ENCODE measurements around the gene ABL1.
"Not testable (repeated sequence)": the region's sequence is repeated elsewhere in the genome, so short reads cannot be mapped to it uniquely, and the experiment has no call there.

Gene ABL1

GRCh38 chr9:130794923-130795495, 40.0 kb upstream of the ABL1 start:
- H3K9ac ChIP-seq (ENCODE audit: low read length): no peak overlapping the region

GRCh38 chr9:130803116-130803515, 31.9 kb upstream of the ABL1 start:
- not testable (repeated sequence) for H3K36me3 ChIP-seq (ENCODE audit: insufficient read depth, low read length); H2AFZ ChIP-seq (ENCODE audit: low read length); H3K4me2 ChIP-seq (ENCODE audit: low read length); H3K4me3 ChIP-seq (ENCODE audit: low read depth, low read length, poor library complexity, severe bottlenecking); H4K20me1 ChIP-seq (ENCODE audit: insufficient read depth, low read length); H3K9ac ChIP-seq (ENCODE audit: low read length); H3K9me3 ChIP-seq (ENCODE audit: low read length); H3F3A ChIP-seq (ENCODE audit: insufficient read depth, low read length); H3K79me2 ChIP-seq (ENCODE audit: insufficient read depth, low read length); H3K27me3 ChIP-seq (ENCODE audit: insufficient read depth, low read length); H3K27ac ChIP-seq (ENCODE audit: low read depth, low read length, poor library complexity, severe bottlenecking); H3K4me1 ChIP-seq (ENCODE audit: insufficient read depth, low read length, severe bottlenecking); H3K9me2 ChIP-seq (ENCODE audit: low read depth, low read length)

More at GRCh38 chr9:130794923-130795495, 40.0 kb upstream of the ABL1 start:
- Histone ChIP-seq H3K9me2 (ENCODE audit: low read depth, low read length) (no peaks in the 10 kb centered on the region), H3K79me2 (ENCODE audit: insufficient read depth, low read length) (no peaks in the 10 kb centered on the region), H3K9me3 (ENCODE audit: low read length) (no peaks in the 10 kb centered on the region; the same call in 1 of the 2 replicates), H3K4me1 (ENCODE audit: insufficient read depth, low read length, severe bottlenecking) (no peaks in the 10 kb centered on the region), H3K27ac (ENCODE audit: low read depth, low read length, poor library complexity, severe bottlenecking) (no peak overlapping the region), H4K20me1 (ENCODE audit: insufficient read depth, low read length) (0 out of 2 replicates have a peak, but pooled peaks cover 3% of the 10 kb centered on the region), H3K36me3 (ENCODE audit: insufficient read depth, low read length) (no peaks in the 10 kb centered on the region; the same call in 1 of the 2 replicates), H2AFZ (ENCODE audit: low read length) (no peak overlapping the region), H3F3A (ENCODE audit: insufficient read depth, low read length) (no peaks in the 10 kb centered on the region), H3K4me3 (ENCODE audit: low read depth, low read length, poor library complexity, severe bottlenecking) (no peak overlapping the region), H3K4me2 (ENCODE audit: low read length) (no peak overlapping the region), H3K27me3 (ENCODE audit: insufficient read depth, low read length) (no peaks in the 10 kb centered on the region)
- no peak for TF ChIP-seq EZH2 (IDR thresholded peaks at IDR 0.05; ENCODE audit: borderline replicate concordance, low read length)
- TF ChIP-seq CTCF (IDR thresholded peaks at IDR 0.05; ENCODE audit: low read length): no peak

- Histone ChIP-seq H3K36me3 (ENCODE audit: insufficient read depth, low read length) (no peaks in the 10 kb centered on the region), H3K9ac (ENCODE audit: low read length) (no peak overlapping the region), H3K4me3 (ENCODE audit: low read depth, low read length, poor library complexity, severe bottlenecking) (no peak overlapping the region), H3K4me1 (ENCODE audit: insufficient read depth, low read length, severe bottlenecking) (no peaks in the 10 kb centered on the region), H4K20me1 (ENCODE audit: insufficient read depth, low read length) (no peaks in the 10 kb centered on the region), H3K9me3 (ENCODE audit: low read length) (no peaks in the 10 kb centered on the region), H3K27me3 (ENCODE audit: insufficient read depth, low read length) (no peaks in the 10 kb centered on the region), H3K9me2 (ENCODE audit: low read depth, low read length) (no peaks in the 10 kb centered on the region), H3K27ac (ENCODE audit: low read depth, low read length, poor library complexity, severe bottlenecking) (no peak overlapping the region), H3K4me2 (ENCODE audit: low read length) (no peak overlapping the region), H3F3A (ENCODE audit: insufficient read depth, low read length) (no peaks in the 10 kb centered on the region), H2AFZ (ENCODE audit: low read length) (no peak overlapping the region), H3K79me2 (ENCODE audit: insufficient read depth, low read length) (no peaks in the 10 kb centered on the region)
- no peak for TF ChIP-seq CTCF (IDR thresholded peaks at IDR 0.05; ENCODE audit: low read length)
- TF ChIP-seq EZH2 (IDR thresholded peaks at IDR 0.05; ENCODE audit: borderline replicate concordance, low read length): no peak
Measured at GRCh38 chr9:130805510-130806326, 29.3 kb upstream of the ABL1 start.

Data from OCI-LY1 (cell line).